GM21717 (cell line): ENCODE data around the gene USP36.
A peak's percentile ranks its signal among the peaks of the same experiment; 100 is the strongest.
"Not testable (repeated sequence)": the region's sequence is repeated elsewhere in the genome, so short reads cannot be mapped to it uniquely, and the experiment has no call there.

Experiments
- ATAC-seq: cut with Tn5 transposase; IDR thresholded peaks from one replicate; pipeline ENCODE4 v1.9.1; 2021; ENCODE audit warnings: mild to moderate bottlenecking, moderate library complexity; ENCODE audit not compliant: unreplicated experiment

The USP36 gene

GRCh38 chr17:78840780-78841611, at the start of gene USP36:
Gene USP36, minus strand, starts transcription at chr17:78840814. Its CDS starts 4,451 bp downstream, at chr17:78836363.
- peak; percentile 85 for ATAC-seq

GRCh38 chr17:78890096-78890495, 49.5 kb upstream of the USP36 start:
- ATAC-seq = not testable (repeated sequence)

- no peak for ATAC-seq
These were observed 48.9 kb upstream of the USP36 start for GRCh38 chr17:78889531-78889930.

- no peak for ATAC-seq
These were observed 48.4 kb upstream of the USP36 start for GRCh38 chr17:78888941-78889518.

- ATAC-seq = no peak
These were observed 46.3 kb upstream of the USP36 start for GRCh38 chr17:78886954-78887353.

- no peak for ATAC-seq
These were observed 45.3 kb upstream of the USP36 start for GRCh38 chr17:78885956-78886355.

- ATAC-seq = no peak
These were observed 44.5 kb upstream of the USP36 start for GRCh38 chr17:78884876-78885667.

- ATAC-seq = no peak
These were observed 43.7 kb upstream of the USP36 start for GRCh38 chr17:78884148-78884825.

- ATAC-seq = no peak
These were observed 43.0 kb upstream of the USP36 start for GRCh38 chr17:78883533-78884131.

GRCh38 chr17:78883089-78883532, 42.5 kb upstream of the USP36 start:
- ATAC-seq = no peak

GRCh38 chr17:78882540-78883088, 42.0 kb upstream of the USP36 start:
- ATAC-seq = no peak

GRCh38 chr17:78879635-78880186, 39.1 kb upstream of the USP36 start:
- ATAC-seq = no peak

GRCh38 chr17:78878871-78879527, 38.4 kb upstream of the USP36 start:
- ATAC-seq = no peak

- no peak for ATAC-seq
These were observed 37.6 kb upstream of the USP36 start for GRCh38 chr17:78878261-78878660.

- not testable (repeated sequence) for ATAC-seq
These were observed 36.4 kb upstream of the USP36 start for GRCh38 chr17:78876954-78877517.

- no peak for ATAC-seq
These were observed 35.5 kb upstream of the USP36 start for GRCh38 chr17:78876094-78876597.

GRCh38 chr17:78875363-78876093, 34.9 kb upstream of the USP36 start:
- ATAC-seq = no peak
